Measurements from ENCODE around the gene UNC13D. TPM values are rescaled to one million over a fixed set of nuclear protein-coding genes. Genes with fewer than 3 reads are reported as not detected.
"Not testable (repeated sequence)": the region's sequence is repeated elsewhere in the genome, so short reads cannot be mapped to it uniquely, and the experiment has no call there.

UNC13D gene
- total RNA-seq, 2 donors from 2014 or later = 128 to 143 TPM

DNA sequence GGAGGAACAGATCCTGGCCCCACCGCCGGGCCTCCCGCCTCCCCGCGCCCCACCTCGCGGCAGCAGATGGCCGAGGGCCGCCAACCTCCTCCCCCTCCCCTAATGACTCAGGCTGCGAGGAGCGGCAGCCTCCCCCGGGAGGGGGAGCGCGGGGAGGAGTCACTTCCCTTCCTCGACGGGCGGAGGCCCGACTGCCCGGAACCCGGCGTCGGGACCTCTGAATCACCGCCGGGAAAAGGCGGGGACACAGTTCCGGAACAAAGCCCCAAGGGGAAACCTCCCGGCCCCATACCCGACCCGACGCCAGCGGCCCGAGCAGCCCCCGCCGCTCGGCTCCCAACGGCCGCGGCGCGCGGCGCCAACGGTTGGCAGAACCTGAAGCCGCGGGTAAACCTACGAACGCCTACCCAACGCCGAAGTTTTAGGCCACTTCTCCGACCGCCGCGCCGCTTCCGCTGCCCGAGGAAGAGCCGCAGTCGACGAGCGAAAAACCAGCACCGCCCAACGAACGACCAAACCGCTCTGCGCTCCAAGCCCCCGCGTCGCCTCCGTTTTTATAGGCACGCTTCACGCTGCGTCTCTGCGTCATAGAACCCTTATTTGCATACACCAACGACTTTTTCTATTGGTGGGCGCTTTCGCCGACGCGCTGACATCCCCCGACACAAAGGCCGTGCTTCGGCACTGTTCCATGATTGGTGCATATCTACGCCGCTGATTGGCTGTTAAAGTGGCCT lies 64.8 kb downstream of the UNC13D start:
- no peaks in the 10 kb centered on the region for H3K9me3 Mint-ChIP-seq
- ATAC-seq = peak; percentile 72 to 74
- H3K27ac Mint-ChIP-seq = peak overlapping the region; percentile 99 to 100
- DNase-seq (ENCODE audit: low spot score in 2 of 2) = peak; percentile 89 to 97
- peaks cover 33 to 36% of the 10 kb centered on the region in 2 donors for H3K36me3 Mint-ChIP-seq

DNA sequence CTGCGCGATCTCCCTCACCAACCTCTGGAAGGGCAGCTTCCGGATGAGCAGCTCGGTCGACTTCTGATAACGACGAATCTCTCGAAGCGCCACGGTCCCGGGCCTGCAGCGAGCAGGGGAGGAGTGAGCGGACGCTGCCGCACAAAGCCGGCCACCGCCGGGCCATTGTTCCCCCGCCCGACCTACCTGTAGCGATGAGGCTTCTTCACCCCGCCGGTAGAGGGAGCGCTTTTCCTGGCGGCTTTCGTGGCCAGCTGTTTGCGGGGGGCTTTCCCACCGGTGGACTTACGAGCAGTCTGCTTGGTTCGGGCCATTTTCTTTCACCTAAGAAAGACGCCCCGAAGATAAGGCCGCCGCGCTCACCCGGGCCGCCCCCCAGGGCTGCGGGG lies 65.3 kb downstream of the UNC13D start:
- H3K36me3 Mint-ChIP-seq = peaks cover 33 to 36% of the 10 kb centered on the region in 2 donors
- DNase-seq (ENCODE audit: low spot score in 2 of 2) (peak in 1 of 2 donors; percentile 76), ATAC-seq (peak in 1 of 2 donors; percentile 2)
- peak overlapping the region; percentile 99 for H3K27ac Mint-ChIP-seq
- no peaks in the 10 kb centered on the region for H3K9me3 Mint-ChIP-seq

DNA sequence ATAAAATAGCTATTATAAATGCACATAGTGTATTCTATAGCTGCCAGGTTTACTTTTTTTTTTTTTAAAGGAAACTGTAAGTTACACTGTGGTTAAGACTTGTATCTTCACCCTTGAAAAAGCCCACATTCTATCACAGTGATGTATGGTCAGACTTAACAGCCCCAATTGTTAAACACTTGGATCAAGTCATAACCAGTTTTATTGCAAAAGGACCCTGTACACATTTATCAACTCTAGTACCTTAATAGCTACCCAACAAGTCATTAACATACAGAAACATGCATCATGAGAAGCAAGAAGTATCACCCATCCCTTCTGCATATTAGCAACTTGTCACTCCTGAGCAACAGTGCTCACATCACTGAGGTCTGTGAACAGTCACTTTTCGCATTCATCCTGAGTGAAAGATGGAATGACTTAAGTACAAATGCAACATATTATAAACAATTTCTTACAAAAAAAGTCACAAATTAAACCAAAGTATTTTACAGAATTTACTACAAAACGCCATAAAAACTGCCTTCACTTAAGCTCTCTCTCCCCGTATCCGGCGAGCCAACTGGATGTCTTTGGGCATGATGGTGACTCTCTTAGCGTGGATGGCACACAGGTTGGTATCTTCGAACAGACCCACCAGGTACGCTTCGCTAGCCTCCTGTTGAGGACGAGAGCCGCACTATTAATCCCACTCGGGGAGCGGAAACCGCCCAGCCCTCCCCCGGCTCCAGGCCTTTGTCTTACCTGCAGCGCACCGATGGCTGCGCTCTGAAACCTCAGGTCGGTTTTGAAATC lies 65.9 kb downstream of the UNC13D start:
- ATAC-seq; H3K9me3 Mint-ChIP-seq; DNase-seq (ENCODE audit: low spot score in 2 of 2): not testable (repeated sequence)
- Mint-ChIP-seq H3K27ac (peak overlapping the region; percentile 99), H3K36me3 (peaks cover 33 to 36% of the 10 kb centered on the region in 2 donors)

DNA sequence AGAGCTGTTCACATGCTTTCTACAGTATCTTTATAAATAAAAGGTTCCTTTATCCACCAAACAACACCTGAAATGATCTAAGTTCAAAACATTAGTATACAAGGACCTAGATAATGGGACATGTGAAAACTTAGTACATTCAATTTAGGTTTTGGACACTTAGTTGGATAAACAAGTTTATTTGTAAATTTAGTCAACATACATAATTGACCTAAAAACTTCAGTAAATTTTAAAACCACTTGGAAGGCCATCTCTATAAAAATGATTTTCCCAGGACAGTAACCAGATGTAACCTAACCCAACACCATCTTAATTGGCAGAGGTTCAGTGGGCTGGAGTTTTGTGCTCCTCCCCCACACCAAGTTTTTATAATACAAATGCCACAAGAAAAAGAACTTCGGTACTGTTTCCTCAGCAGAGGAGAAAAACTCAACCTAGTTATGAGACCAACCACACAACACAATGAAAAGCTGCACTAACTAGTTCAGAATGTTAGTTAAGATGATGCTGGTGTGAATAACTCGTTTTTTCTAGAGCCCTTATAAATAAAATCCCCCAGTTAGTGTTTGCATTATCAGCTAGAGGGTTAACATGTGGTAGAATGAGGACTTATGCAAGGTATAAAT lies 66.8 kb downstream of the UNC13D start:
- Mint-ChIP-seq H3K36me3 (peaks cover 33 to 36% of the 10 kb centered on the region in 2 donors), H3K27ac (peak overlapping the region; percentile 99), H3K9me3 (no peaks in the 10 kb centered on the region)
- DNase-seq (ENCODE audit: low spot score in 2 of 2) (no peak), ATAC-seq (no peak)

Other genes with a start within 250 kb of the UNC13D start
- gene SMIM5, start 211.0 kb downstream of the UNC13D start, total RNA-seq = under 1 TPM; 0.06 to 0.32 TPM
- 10 to 100 TPM; 35.1 to 47.4 TPM for gene RECQL5, start 177.2 kb downstream of the UNC13D start, total RNA-seq
- gene SAP30BP, start 177.1 kb downstream of the UNC13D start, total RNA-seq = 10 to 100 TPM; 76.3 to 78.8 TPM
- 1 to 10 TPM in 1 of 2 donors, under 1 TPM in 1; 0.76 to 1.1 TPM for gene ITGB4, start 122.9 kb downstream of the UNC13D start, total RNA-seq
- 10 to 100 TPM; 54.7 to 74.8 TPM for gene GALK1, start 79.2 kb downstream of the UNC13D start, total RNA-seq
- gene UNK, start 59.6 kb downstream of the UNC13D start, total RNA-seq = 10 to 100 TPM; 15.3 to 29.3 TPM
- gene WBP2, start 10.9 kb upstream of the UNC13D start, total RNA-seq = 100 to 1,000 TPM in 1 of 2 donors, 10 to 100 TPM in 1; 78.2 to 144 TPM
- 10 to 100 TPM; 11.5 to 26.2 TPM for gene TRIM47, start 34.2 kb upstream of the UNC13D start, total RNA-seq
- 10 to 100 TPM; 16.2 to 31.9 TPM for gene TRIM65, start 52.5 kb upstream of the UNC13D start, total RNA-seq
- 100 to 1,000 TPM; 101 to 105 TPM for gene MRPL38, start 60.5 kb upstream of the UNC13D start, total RNA-seq
- gene FBF1, start 96.6 kb upstream of the UNC13D start, total RNA-seq = 10 to 100 TPM; 13.3 to 20.6 TPM
- gene ACOX1, start 134.8 kb upstream of the UNC13D start, total RNA-seq = 10 to 100 TPM; 31.3 to 42.1 TPM
- gene TEN1, start 134.8 kb upstream of the UNC13D start, total RNA-seq = 10 to 100 TPM; 13.4 to 20.5 TPM
- gene CDK3, start 156.5 kb upstream of the UNC13D start, total RNA-seq = 1 to 10 TPM; 6.9 to 8.3 TPM
- 1 to 10 TPM in 1 of 2 donors, under 1 TPM in 1; 0.34 to 1.5 TPM for gene EVPL, start 182.9 kb upstream of the UNC13D start, total RNA-seq
- gene SRP68, start 228.1 kb upstream of the UNC13D start, total RNA-seq = 100 to 1,000 TPM in 1 of 2 donors, 10 to 100 TPM in 1; 78.8 to 162 TPM
- gene GALR2, start 230.4 kb upstream of the UNC13D start, total RNA-seq = 10 to 100 TPM in 1 of 2 donors, 1 to 10 TPM in 1; 6.2 to 14.6 TPM
- gene ZACN, start 234.8 kb upstream of the UNC13D start, total RNA-seq = 10 to 100 TPM in 1 of 2 donors, 1 to 10 TPM in 1; 6.8 to 15.7 TPM

Measured in activated naive CD4-positive, alpha-beta T cell treated with anti-CD3 and anti-CD28 coated beads, Interleukin-2, amount 50 U/mL, for 72 hours (primary cell).